Fibroblast of the aortic adventitia (primary cell): Measurements from ENCODE around the gene GLDC. TPM values are rescaled to one million over a fixed set of nuclear protein-coding genes. Genes with fewer than 3 reads are reported as not detected.

Experiments used
- DNase-seq: peaks from one replicate; pipeline ENCODE4 v3.0.0-alpha.2; 2010; ENCODE audit warnings: low read depth
- H3K4me3 ChIP-seq: 2 replicates; pipeline ENCODE4 v1.5.1; 2011; ENCODE audit warnings: low read depth, mild to moderate bottlenecking, control low read depth, low read length, moderate library complexity
- total RNA-seq: library from RNA; depleted of rRNA; stranded (reverse); fragments of >200 nt; gene quantifications from 2 replicates; pipeline ENCODE4 v1.2.3, GENCODE V29; 2012; ENCODE audit warnings: low replicate concordance
- TF ChIP-seq, protein P1 (sequence below): IDR thresholded peaks from 2 replicates; pipeline ENCODE4 v1.5.1; 2011; ENCODE audit warnings: mild to moderate bottlenecking, low read length, control low read depth, inconsistent platforms; ENCODE audit not compliant: insufficient read depth

GLDC gene
- total RNA-seq, 1 donor, result 1.8 TPM

- DNase-seq, result no peak
- H3K4me3 ChIP-seq, result no peak overlapping the region
- TF ChIP-seq, protein P1, sequence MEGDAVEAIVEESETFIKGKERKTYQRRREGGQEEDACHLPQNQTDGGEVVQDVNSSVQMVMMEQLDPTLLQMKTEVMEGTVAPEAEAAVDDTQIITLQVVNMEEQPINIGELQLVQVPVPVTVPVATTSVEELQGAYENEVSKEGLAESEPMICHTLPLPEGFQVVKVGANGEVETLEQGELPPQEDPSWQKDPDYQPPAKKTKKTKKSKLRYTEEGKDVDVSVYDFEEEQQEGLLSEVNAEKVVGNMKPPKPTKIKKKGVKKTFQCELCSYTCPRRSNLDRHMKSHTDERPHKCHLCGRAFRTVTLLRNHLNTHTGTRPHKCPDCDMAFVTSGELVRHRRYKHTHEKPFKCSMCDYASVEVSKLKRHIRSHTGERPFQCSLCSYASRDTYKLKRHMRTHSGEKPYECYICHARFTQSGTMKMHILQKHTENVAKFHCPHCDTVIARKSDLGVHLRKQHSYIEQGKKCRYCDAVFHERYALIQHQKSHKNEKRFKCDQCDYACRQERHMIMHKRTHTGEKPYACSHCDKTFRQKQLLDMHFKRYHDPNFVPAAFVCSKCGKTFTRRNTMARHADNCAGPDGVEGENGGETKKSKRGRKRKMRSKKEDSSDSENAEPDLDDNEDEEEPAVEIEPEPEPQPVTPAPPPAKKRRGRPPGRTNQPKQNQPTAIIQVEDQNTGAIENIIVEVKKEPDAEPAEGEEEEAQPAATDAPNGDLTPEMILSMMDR, result no peak
Measured at GRCh38 chr9:6634444-6634843, 11.1 kb downstream of the GLDC start.

DNA sequence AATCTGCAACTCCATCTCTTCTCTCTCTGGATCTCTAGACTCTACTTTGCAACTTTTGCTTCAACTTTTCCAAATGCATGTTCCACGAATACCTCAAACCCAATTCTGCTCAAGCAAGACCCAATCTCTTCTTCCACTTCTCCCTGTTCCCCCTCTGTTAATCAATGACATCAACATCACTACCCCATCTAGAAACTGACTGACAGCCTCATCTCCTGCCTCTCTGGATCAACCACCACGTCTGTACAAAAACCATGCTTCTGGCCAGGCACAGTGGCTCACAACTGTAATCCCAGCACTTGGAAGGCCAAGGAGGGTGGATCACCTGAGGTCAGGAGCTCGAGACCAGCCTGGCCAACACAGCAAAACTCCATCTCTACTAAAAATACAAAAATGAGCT, 12.2 kb downstream of the GLDC start:
- TF ChIP-seq, protein P1, result no peak
- no peak for DNase-seq
- no peak overlapping the region for H3K4me3 ChIP-seq

DNA sequence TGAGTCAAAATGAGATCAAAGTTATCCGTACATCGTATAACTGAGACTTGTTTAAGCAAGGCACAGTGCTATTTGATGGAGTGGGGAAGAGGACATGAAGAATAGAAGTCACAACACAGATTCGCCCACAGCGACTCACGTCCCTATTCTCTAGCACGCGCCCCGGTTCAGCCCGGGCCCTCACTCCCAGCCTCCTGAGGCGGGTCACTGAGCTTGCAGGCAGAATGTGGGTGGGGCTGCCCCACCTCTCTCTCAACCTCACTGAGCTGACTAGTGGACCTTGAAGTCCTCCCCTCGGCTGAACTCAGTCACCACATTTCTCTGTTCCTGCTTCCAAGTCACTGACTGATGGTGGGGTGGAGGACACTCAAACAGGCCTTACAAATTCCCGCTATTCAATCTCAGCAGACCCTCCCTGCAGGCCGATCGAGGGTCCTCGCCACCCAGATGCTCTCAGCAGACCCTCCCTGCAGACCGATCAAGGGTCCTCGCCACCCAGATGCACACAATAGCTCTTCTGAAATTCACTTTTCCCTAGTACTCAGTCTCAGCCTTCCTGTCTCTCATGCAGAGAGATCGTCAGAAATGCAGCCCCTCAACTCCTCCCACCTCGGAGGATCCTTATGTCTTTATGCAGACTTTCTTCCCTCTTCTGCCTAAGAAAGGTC, 12.9 kb downstream of the GLDC start:
- TF ChIP-seq, protein P1, result no peak
- no peak overlapping the region for H3K4me3 ChIP-seq
- DNase-seq, result no peak

GRCh38 chr9:6631207-6631512, 14.4 kb downstream of the GLDC start:
- TF ChIP-seq, protein P1, result no peak
- no peak for DNase-seq
- no peak overlapping the region for H3K4me3 ChIP-seq

DNA sequence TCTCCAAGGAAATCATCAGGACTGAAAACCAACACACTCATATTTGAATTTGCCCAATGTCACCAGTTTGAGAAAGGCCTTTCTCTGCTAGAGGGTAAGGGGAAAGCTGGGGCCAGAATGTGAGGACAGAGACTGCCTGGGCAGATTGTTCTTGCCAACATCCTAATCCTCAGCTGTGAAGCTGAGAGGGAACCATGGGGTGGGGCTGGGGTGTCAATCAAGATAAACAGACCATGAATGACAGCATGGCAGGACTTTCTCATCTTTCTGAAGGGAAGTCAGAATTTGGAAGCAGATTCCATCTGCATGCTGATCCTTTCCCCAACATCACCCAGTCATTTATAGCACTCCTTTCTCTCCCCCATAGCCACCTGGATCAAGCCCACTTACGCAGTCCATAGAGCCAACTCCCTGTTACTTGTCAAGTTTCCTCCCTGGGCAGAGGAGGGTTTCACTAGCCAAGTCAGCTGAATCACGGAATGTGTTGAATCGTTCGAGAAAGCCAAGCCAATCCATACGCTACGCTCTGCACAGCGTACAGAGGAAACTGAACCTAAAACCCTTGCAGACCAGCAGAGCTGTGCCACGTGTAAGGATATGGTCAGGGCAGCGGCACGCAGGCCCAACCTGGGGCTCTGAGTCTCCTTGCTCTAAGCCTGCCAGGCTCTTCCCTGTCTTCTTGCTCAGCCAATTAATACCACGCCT, 14.9 kb downstream of the GLDC start:
- TF ChIP-seq, protein P1, result no peak
- H3K4me3 ChIP-seq, result no peak overlapping the region
- no peak for DNase-seq

DNA sequence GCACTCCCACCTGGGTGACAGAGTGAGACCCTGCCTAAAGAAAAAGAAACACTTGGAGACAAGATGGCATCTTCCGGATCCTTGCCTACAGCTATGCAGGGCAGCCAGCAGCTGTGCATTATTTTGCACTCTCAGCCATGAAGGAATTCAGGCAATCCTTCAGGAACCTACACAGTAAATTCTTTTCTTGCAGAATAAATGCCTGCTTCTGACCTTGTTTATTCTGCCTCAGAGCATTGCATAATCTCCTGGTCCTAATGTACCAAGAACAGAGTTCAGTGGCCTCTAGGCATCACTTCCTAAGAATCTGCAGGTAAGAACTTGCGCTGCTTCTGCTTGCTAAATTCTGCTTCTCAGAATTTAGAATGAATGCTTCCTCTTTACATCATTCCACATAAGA, 16.8 kb downstream of the GLDC start:
- H3K4me3 ChIP-seq, result no peak overlapping the region
- TF ChIP-seq, protein P1, result no peak
- no peak for DNase-seq
